ENCODE results near the gene STAT6.

STAT6 gene

GRCh38 chr12:57158665-57159064 lies 47.5 kb upstream of the STAT6 start:
- peaks cover 4 to 94% of the 10 kb centered on the region in 2 experiments; a peak in 1 of 3 replicates for H3K36me3 ChIP-seq (ENCODE audit: control insufficient read depth in 2 of 2, insufficient read depth in 1 of 2, low read length in 2 of 2)
- H3K4me1 ChIP-seq (ENCODE audit: control insufficient read depth, insufficient read depth, low read length), result no peaks in the 10 kb centered on the region
- peak; percentile 34; the same call in 1 of the 2 replicates for TF ChIP-seq ZBTB20 (tag by site-specific recombination; IDR thresholded peaks at IDR 0.05)
- no peak for TF ChIP-seq ZNF514 (tag by site-specific recombination; IDR thresholded peaks at IDR 0.05)
- TF ChIP-seq, protein P1, sequence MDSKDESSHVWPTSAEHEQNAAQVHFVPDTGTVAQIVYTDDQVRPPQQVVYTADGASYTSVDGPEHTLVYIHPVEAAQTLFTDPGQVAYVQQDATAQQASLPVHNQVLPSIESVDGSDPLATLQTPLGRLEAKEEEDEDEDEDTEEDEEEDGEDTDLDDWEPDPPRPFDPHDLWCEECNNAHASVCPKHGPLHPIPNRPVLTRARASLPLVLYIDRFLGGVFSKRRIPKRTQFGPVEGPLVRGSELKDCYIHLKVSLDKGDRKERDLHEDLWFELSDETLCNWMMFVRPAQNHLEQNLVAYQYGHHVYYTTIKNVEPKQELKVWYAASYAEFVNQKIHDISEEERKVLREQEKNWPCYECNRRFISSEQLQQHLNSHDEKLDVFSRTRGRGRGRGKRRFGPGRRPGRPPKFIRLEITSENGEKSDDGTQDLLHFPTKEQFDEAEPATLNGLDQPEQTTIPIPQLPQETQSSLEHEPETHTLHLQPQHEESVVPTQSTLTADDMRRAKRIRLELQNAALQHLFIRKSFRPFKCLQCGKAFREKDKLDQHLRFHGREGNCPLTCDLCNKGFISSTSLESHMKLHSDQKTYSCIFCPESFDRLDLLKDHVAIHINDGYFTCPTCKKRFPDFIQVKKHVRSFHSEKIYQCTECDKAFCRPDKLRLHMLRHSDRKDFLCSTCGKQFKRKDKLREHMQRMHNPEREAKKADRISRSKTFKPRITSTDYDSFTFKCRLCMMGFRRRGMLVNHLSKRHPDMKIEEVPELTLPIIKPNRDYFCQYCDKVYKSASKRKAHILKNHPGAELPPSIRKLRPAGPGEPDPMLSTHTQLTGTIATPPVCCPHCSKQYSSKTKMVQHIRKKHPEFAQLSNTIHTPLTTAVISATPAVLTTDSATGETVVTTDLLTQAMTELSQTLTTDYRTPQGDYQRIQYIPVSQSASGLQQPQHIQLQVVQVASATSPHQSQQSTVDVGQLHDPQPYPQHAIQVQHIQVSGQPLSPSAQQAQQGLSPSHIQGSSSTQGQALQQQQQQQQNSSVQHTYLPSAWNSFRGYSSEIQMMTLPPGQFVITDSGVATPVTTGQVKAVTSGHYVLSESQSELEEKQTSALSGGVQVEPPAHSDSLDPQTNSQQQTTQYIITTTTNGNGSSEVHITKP (tag by site-specific recombination; IDR thresholded peaks at IDR 0.05), result peak; percentile 34; the same call in 1 of the 2 replicates
- no peak for TF ChIP-seq ZNF777 (tag by site-specific recombination; IDR thresholded peaks at IDR 0.05; ENCODE audit: borderline replicate concordance)
- no peak for TF ChIP-seq TRIM28 (IDR thresholded peaks at IDR 0.05; ENCODE audit: borderline replicate concordance, low read length)
- TF ChIP-seq ZNF555 (tag by site-specific recombination; conservative IDR thresholded peaks at IDR 0.05), result no peak
- TF ChIP-seq ZNF174 (tag by site-specific recombination; IDR thresholded peaks at IDR 0.05), result no peak
- no peak overlapping the region for H3K27ac ChIP-seq (ENCODE audit: extremely low read depth, low read depth, low read length)
- ChIA-PET POLR2A (interaction anchor here (1.0 kb wide), 1 partner anchor 12 kb away, joined by 3 read pairs; the partner anchor contains the start of gene LRP1-AS), CTCF (no interaction called here)
- H3K4me3 ChIP-seq (ENCODE audit: low read depth, low read length), result no peak overlapping the region
- no peaks in the 10 kb centered on the region for H3K9me3 ChIP-seq (ENCODE audit: control insufficient read depth, insufficient read depth, low read depth, low read length)

- POLR2A ChIA-PET, result interaction anchor here (1.0 kb wide), 1 partner anchor 11 kb away, joined by 3 read pairs; the partner anchor contains the start of gene LRP1-AS
Measured at GRCh38 chr12:57158186-57158585, 47.0 kb upstream of the STAT6 start.

More at GRCh38 chr12:57158186-57158585, 47.0 kb upstream of the STAT6 start:
- Histone ChIP-seq H3K4me3 (ENCODE audit: low read depth, low read length) (no peak overlapping the region), H3K4me1 (ENCODE audit: control insufficient read depth, insufficient read depth, low read length) (no peaks in the 10 kb centered on the region), H3K27ac (ENCODE audit: extremely low read depth, low read depth, low read length) (no peak overlapping the region), H3K9me3 (ENCODE audit: control insufficient read depth, insufficient read depth, low read depth, low read length) (no peaks in the 10 kb centered on the region), H3K36me3 (ENCODE audit: control insufficient read depth in 2 of 2, insufficient read depth in 1 of 2, low read length in 2 of 2) (peaks cover 4 to 96% of the 10 kb centered on the region in 2 experiments; a peak in 1 of 3 replicates)
- TF ChIP-seq ZNF792 (tag by site-specific recombination; IDR thresholded peaks at IDR 0.05) (no peak), ZNF548 (tag by site-specific recombination; IDR thresholded peaks at IDR 0.05) (no peak), ZBTB7A (tag by site-specific recombination; IDR thresholded peaks at IDR 0.05; ENCODE audit: low read depth) (no peak), WT1 (tag by site-specific recombination; IDR thresholded peaks at IDR 0.05) (no peak), PRDM4 (tag by site-specific recombination; IDR thresholded peaks at IDR 0.05) (no peak), KLF10 (tag by site-specific recombination; IDR thresholded peaks at IDR 0.05) (no peak), RBAK (tag by site-specific recombination; IDR thresholded peaks at IDR 0.05) (no peak), ZBTB8A (tag by site-specific recombination; IDR thresholded peaks at IDR 0.05) (no peak), OSR2 (tag by site-specific recombination; IDR thresholded peaks at IDR 0.05) (no peak), ZNF510 (tag by site-specific recombination; IDR thresholded peaks at IDR 0.05; ENCODE audit: insufficient replicate concordance) (no peak), YY1 (tag by site-specific recombination; IDR thresholded peaks at IDR 0.05) (no peak), FEZF1 (tag by site-specific recombination; IDR thresholded peaks at IDR 0.05) (no peak), ZFP3 (tag by site-specific recombination; IDR thresholded peaks at IDR 0.05; ENCODE audit: low read depth) (no peak), SCRT1 (tag by site-specific recombination; IDR thresholded peaks at IDR 0.05; ENCODE audit: borderline replicate concordance) (no peak), GLIS2 (tag by site-specific recombination; IDR thresholded peaks at IDR 0.05) (no peak), KLF7 (tag by site-specific recombination; IDR thresholded peaks at IDR 0.05; ENCODE audit: borderline replicate concordance) (no peak), ZBTB11 (tag by site-specific recombination; conservative IDR thresholded peaks at IDR 0.05; ENCODE audit: low read depth) (no peak), ZNF707 (tag by site-specific recombination; IDR thresholded peaks at IDR 0.05) (no peak)
- CTCF ChIA-PET, result interaction anchor here (0.8 to 1.0 kb wide), 2 partner anchors 18 to 23 kb away, joined by 4 to 5 read pairs; no protein-coding TSS in a partner anchor
